HepG2 (cell line): ENCODE results near the gene DICER1. TPM values are rescaled to one million over a fixed set of nuclear protein-coding genes. Genes with fewer than 3 reads are reported as not detected.
A peak's percentile ranks its signal among the peaks of the same experiment; 100 is the strongest.

ENCODE experiments used
- ATAD3A ChIP-seq: sonication (generic); formaldehyde crosslinking; IDR thresholded peaks from 2 replicates; pipeline ENCODE4 v1.4.0; 2020; ENCODE audit warnings: missing genetic modification reagents
- ATF3 ChIP-seq: sonication (generic); formaldehyde crosslinking; IDR thresholded peaks from 2 replicates; pipeline ENCODE4 v1.4.0; 2020; ENCODE audit warnings: missing genetic modification reagents
- CEBPB ChIP-seq: IDR thresholded peaks from 2 replicates; pipeline ENCODE4 v1.6.1; 2011; ENCODE audit warnings: low read depth, low read length, improper control_type of control experiment, borderline replicate concordance
- CEBPG ChIP-seq: IDR thresholded peaks from 2 replicates; pipeline ENCODE4 v1.6.1; 2016
- CREM ChIP-seq, 2 experiments: sonication (generic) in 1 of 2; formaldehyde crosslinking in 1 of 2; IDR thresholded peaks; 2 replicates each; pipeline versions ENCODE4 v1.4.0 to v1.6.1; 2016 to 2020; ENCODE audit warnings: antibody characterized with exemption in 1 of 2, mild to moderate bottlenecking in 1 of 2, missing genetic modification reagents in 1 of 2
- CSRNP2 ChIP-seq: sonication (generic); formaldehyde crosslinking; conservative IDR thresholded peaks from 2 replicates; pipeline ENCODE4 v1.8.0; 2022; ENCODE audit warnings: low read depth, missing genetic modification reagents
- E2F2 ChIP-seq: sonication (generic); formaldehyde crosslinking; IDR thresholded peaks from 2 replicates; pipeline ENCODE4 v1.4.0; 2020; ENCODE audit warnings: missing genetic modification reagents, borderline replicate concordance
- ETV6 ChIP-seq: sonication (generic); formaldehyde crosslinking; conservative IDR thresholded peaks from 2 replicates; pipeline ENCODE4 v1.4.0; 2020; ENCODE audit warnings: missing genetic modification reagents
- HMGA1 ChIP-seq: sonication (generic); formaldehyde crosslinking; conservative IDR thresholded peaks from 2 replicates; pipeline ENCODE4 v1.4.0; 2020; ENCODE audit warnings: missing genetic modification reagents
- HNF4A ChIP-seq: sonication (generic); formaldehyde crosslinking; IDR thresholded peaks from 2 replicates; pipeline ENCODE4 v1.4.0; 2020; ENCODE audit warnings: missing genetic modification reagents
- RERE ChIP-seq: IDR thresholded peaks from 2 replicates; pipeline ENCODE4 v1.6.1; 2016; ENCODE audit warnings: low read depth, missing genetic modification reagents, missing compliant biosample characterization
- SNAPC2 ChIP-seq: sonication (generic); formaldehyde crosslinking; IDR thresholded peaks from 2 replicates; pipeline ENCODE4 v1.8.1; 2022; ENCODE audit warnings: mild to moderate bottlenecking, missing genetic modification reagents
- ZBTB39 ChIP-seq: sonication (generic); formaldehyde crosslinking; IDR thresholded peaks from 2 replicates; pipeline ENCODE4 v1.5.0; 2020; ENCODE audit warnings: missing genetic modification reagents
- ZFY ChIP-seq: sonication (generic); formaldehyde crosslinking; IDR thresholded peaks from 2 replicates; pipeline ENCODE4 v1.4.0; 2020; ENCODE audit warnings: missing genetic modification reagents
- ZMAT5 ChIP-seq: sonication (generic); formaldehyde crosslinking; IDR thresholded peaks from 2 replicates; pipeline ENCODE4 v1.5.0; 2020; ENCODE audit warnings: mild to moderate bottlenecking, low read depth, missing genetic modification reagents, borderline replicate concordance
- ZNF180 ChIP-seq: sonication (generic); formaldehyde crosslinking; IDR thresholded peaks from 2 replicates; pipeline ENCODE4 v1.4.0; 2020; ENCODE audit warnings: low read depth, missing genetic modification reagents, borderline replicate concordance
- ZNF562 ChIP-seq: sonication (generic); formaldehyde crosslinking; IDR thresholded peaks from 2 replicates; pipeline ENCODE4 v1.8.0; 2022; ENCODE audit warnings: missing genetic modification reagents, borderline replicate concordance
- ZNF720 ChIP-seq: sonication (generic); formaldehyde crosslinking; IDR thresholded peaks from 2 replicates; pipeline ENCODE4 v1.4.0; 2020; ENCODE audit warnings: missing genetic modification reagents
- polyA plus RNA-seq, 8 experiments: library from polyadenylated mRNA; depleted of rRNA in 3 of 8; stranded (reverse) in 7 of 8; unstranded in 1 of 8; fragments of >200 nt; fragmentation: Illumina TruSeq in 4 of 8; extraction: Trizol in 4 of 8; gene quantifications; 2 replicates each; pipeline versions ENCODE4 v1.2.1 to v1.2.3, GENCODE V29; 2011 to 2016; ENCODE audit warnings: low read depth in 4 of 8, missing spikeins in 1 of 8, mixed read lengths in 1 of 8; ENCODE audit not compliant: insufficient read depth in 1 of 8
- total RNA-seq, 5 experiments: library from RNA; depleted of rRNA; stranded (reverse); fragments of >200 nt; fragmentation: Illumina TruSeq; extraction: Trizol; gene quantifications; 2 replicates each; pipeline ENCODE4 v1.2.3, GENCODE V29; 2016; ENCODE audit warnings: low read depth in 1 of 5

DICER1 gene
- total and polyA plus RNA-seq, 2 of the 13 experiments (the other 11 are each of a cell fraction or from before 2014, with no cell fraction given) = 31.8 to 61.9 TPM

GRCh38 chr14:95185033-95185766, 27.9 kb upstream of the DICER1 start (continued):
- TF ChIP-seq ZBTB39 (CRISPR knock-in tag) (no peak), ZNF180 (CRISPR knock-in tag) (no peak), CSRNP2 (CRISPR knock-in tag) (no peak), E2F2 (no peak), CEBPG (peak; percentile 49; the same call in 1 of the 2 replicates), ATAD3A (CRISPR knock-in tag) (no peak), ETV6 (CRISPR knock-in tag) (no peak), HNF4A (CRISPR knock-in tag) (peak; percentile 23; the same call in 1 of the 2 replicates), ZNF720 (no peak), ZNF562 (CRISPR knock-in tag) (no peak), HMGA1 (no peak), RERE (CRISPR knock-in tag) (no peak), ZMAT5 (CRISPR knock-in tag) (no peak), CEBPB (peak; percentile 18; the same call in 1 of the 2 replicates), ATF3 (CRISPR knock-in tag) (no peak), SNAPC2 (CRISPR knock-in tag) (no peak), CREM (IDR thresholded peaks at IDR 0.05) (no peak), CREM (CRISPR knock-in tag; IDR thresholded peaks at IDR 0.05) (no peak), ZFY (CRISPR knock-in tag) (no peak)
